GM18517 (cell line): ENCODE measurements around the gene ABCC12.

Experiments
- ATAC-seq: cut with Tn5 transposase; IDR thresholded peaks from one replicate; pipeline ENCODE4 v1.9.1; 2021; ENCODE audit warnings: mild to moderate bottlenecking, moderate library complexity; ENCODE audit not compliant: unreplicated experiment

ABCC12 gene

GRCh38 chr16:48106446-48106845, 49.3 kb downstream of the ABCC12 start:
- no peak for ATAC-seq
